Endothelial cell of umbilical vein (primary cell): ENCODE measurements around the gene ANXA6. TPM values are rescaled to one million over a fixed set of nuclear protein-coding genes. Genes with fewer than 3 reads are reported as not detected.

Source experiments
- BruUV-seq: library from RNA; stranded (reverse); fragments of 400-500 nt; replicated peaks from 2 replicates; lab custom pipeline; 2021; lab: Mats Ljungman, UMichigan
- CTCF ChIA-PET: fragments of 300-600, 350-600 bp; sonication (Branson Sonifier 250); formaldehyde crosslinking; loops from one replicate; lab custom pipeline; 2021; ENCODE audit warnings: antibody characterized with exemption, inconsistent platforms; lab: Charles Lee
- POLR2A ChIA-PET: fragments of 300-600, 350-600 bp; sonication (Branson Sonifier 250); formaldehyde crosslinking; loops from one replicate; lab custom pipeline; 2021; ENCODE audit warnings: antibody characterized with exemption, inconsistent platforms; lab: Charles Lee
- DNase-seq: peaks from one replicate; pipeline ENCODE4 v3.0.0-alpha.2; 2011; ENCODE audit warnings: low read depth, low spot score
- FAIRE-seq: peaks from 2 replicates; lab custom pipeline; 2011; peaks lifted over from hg19 to GRCh38; lab: Jason Lieb, UNC
- H2AFZ ChIP-seq: 2 replicates; pipeline ENCODE4 v1.6.0; 2012; ENCODE audit warnings: low read depth, low read length, control low read depth, inconsistent platforms
- H3K27ac ChIP-seq: 2 replicates; pipeline ENCODE4 v1.5.1; 2011; ENCODE audit warnings: low read depth, mild to moderate bottlenecking, control low read depth, low read length, moderate library complexity; ENCODE audit not compliant: insufficient read depth
- H3K27me3 ChIP-seq, 2 experiments: 2 replicates each; pipeline versions ENCODE4 v1.6.0 to v1.6.1; 2011; ENCODE audit warnings: low read length in 2 of 2, mixed read lengths in 1 of 2; ENCODE audit not compliant: control insufficient read depth in 2 of 2, insufficient read depth in 2 of 2
- H3K36me3 ChIP-seq, 2 experiments: 2 replicates in 1 of 2; 3 replicates in 1 of 2; pipeline ENCODE4 v1.5.1; 2011; ENCODE audit warnings: low read length in 2 of 2, mild to moderate bottlenecking in 1 of 2, moderate library complexity in 1 of 2; ENCODE audit not compliant: control insufficient read depth in 2 of 2, insufficient read depth in 2 of 2; ENCODE audit errors: extremely low read depth in 1 of 2
- H3K4me1 ChIP-seq: 3 replicates; pipeline ENCODE4 v1.5.1; 2011; ENCODE audit warnings: mild to moderate bottlenecking, low read length; ENCODE audit not compliant: control insufficient read depth, insufficient read depth; ENCODE audit errors: extremely low read depth
- H3K4me2 ChIP-seq: 2 replicates; pipeline ENCODE4 v1.6.1; 2011; ENCODE audit warnings: low read length, control low read depth, mixed read lengths; ENCODE audit not compliant: insufficient read depth
- H3K4me3 ChIP-seq, 3 experiments: fragments of 200-600 bp in 1 of 3; sonication (generic), shearing (Covaris generic) in 1 of 3; replicated peaks in 1 of 3; 2 replicates each; pipeline ENCODE4 v1.5.1; 2011 to 2016; ENCODE audit warnings: control low read depth in 3 of 3, low read length in 3 of 3, mild to moderate bottlenecking in 2 of 3, inconsistent platforms in 1 of 3, low read depth in 1 of 3, moderate library complexity in 1 of 3; ENCODE audit not compliant: insufficient read depth in 1 of 3
- H3K79me2 ChIP-seq: 2 replicates; pipeline ENCODE4 v1.6.0; 2012; ENCODE audit warnings: low read length, inconsistent platforms; ENCODE audit not compliant: control insufficient read depth, insufficient read depth
- H3K9ac ChIP-seq: replicated peaks from 2 replicates; pipeline ENCODE3; 2011; ENCODE audit warnings: low read length, control low read depth; ENCODE audit not compliant: insufficient read depth; ENCODE audit errors: extremely low read depth
- H3K9me1 ChIP-seq: replicated peaks from 3 replicates; pipeline ENCODE4 v1.6.0; 2011; ENCODE audit warnings: mild to moderate bottlenecking, low read length; ENCODE audit not compliant: control insufficient read depth, insufficient read depth; ENCODE audit errors: extremely low read depth
- H3K9me3 ChIP-seq: replicated peaks from 2 replicates; pipeline ENCODE4 v1.5.1; 2012; ENCODE audit warnings: low read length, inconsistent platforms; ENCODE audit not compliant: control insufficient read depth, insufficient read depth
- H4K20me1 ChIP-seq: replicated peaks from 2 replicates; pipeline ENCODE3; 2011; ENCODE audit warnings: mild to moderate bottlenecking, low read length; ENCODE audit not compliant: control insufficient read depth, insufficient read depth; ENCODE audit errors: extremely low read depth
- EZH2 ChIP-seq: IDR thresholded peaks from 2 replicates; pipeline ENCODE4 v1.6.1; 2012; ENCODE audit warnings: borderline replicate concordance, low read depth, mild to moderate bottlenecking, moderate library complexity, low read length, inconsistent platforms; ENCODE audit not compliant: severe bottlenecking
- FOS ChIP-seq: IDR thresholded peaks from 2 replicates; pipeline ENCODE4 v1.6.1; 2011; ENCODE audit warnings: mild to moderate bottlenecking, low read length, moderate library complexity, borderline replicate concordance; ENCODE audit not compliant: insufficient read depth
- GATA2 ChIP-seq: IDR thresholded peaks from 2 replicates; pipeline ENCODE4 v1.7.0; 2011; ENCODE audit warnings: low read depth, mild to moderate bottlenecking, moderate library complexity, mixed read lengths, low read length; ENCODE audit not compliant: insufficient read length, insufficient read depth
- JUN ChIP-seq: IDR thresholded peaks from 2 replicates; pipeline ENCODE4 v1.6.1; 2011; ENCODE audit warnings: borderline replicate concordance, low read depth; ENCODE audit not compliant: insufficient read length, insufficient read depth
- MYC ChIP-seq: IDR thresholded peaks from one replicate; pipeline ENCODE4 v1.6.1; 2011; ENCODE audit warnings: mild to moderate bottlenecking, low read depth, low read length
- POLR2A ChIP-seq: IDR thresholded peaks from 2 replicates; pipeline ENCODE4 v1.6.1; 2012; ENCODE audit warnings: low read depth, mild to moderate bottlenecking, control low read depth, low read length
- POLR2AphosphoS5 ChIP-seq: IDR thresholded peaks from 2 replicates; pipeline ENCODE4 v1.6.1; 2012; ENCODE audit warnings: low read depth, mild to moderate bottlenecking, control low read depth, low read length, moderate library complexity; ENCODE audit not compliant: insufficient read depth
- dilution Hi-C: fragments of 300-500 bp; cut with MboI; formaldehyde crosslinking; loops from one replicate; pipeline ENCODE4 v1.15.0; 2019; ENCODE audit warnings: low sequenced_read_pairs; ENCODE audit not compliant: extremely low pct_ligation_motif_present
- intact Hi-C: fragments of 100-400 bp; cut with micrococcal nuclease; formaldehyde crosslinking; loops from one replicate; pipeline ENCODE4 v1.10.0; 2022
- polyA plus RNA-seq, 4 experiments: library from polyadenylated mRNA; depleted of rRNA in 3 of 4; stranded (reverse) in 3 of 4; unstranded in 1 of 4; fragments of >200 nt; gene quantifications; 2 replicates each; pipeline versions ENCODE4 v1.2.1 to v1.2.3, GENCODE V29; 2011 to 2012; ENCODE audit warnings: missing spikeins in 1 of 4
- total RNA-seq: library from RNA; stranded (reverse); gene quantifications from 2 replicates; pipeline ENCODE4 v1.2.3, GENCODE V29; 2021
- TF ChIP-seq, protein P1 (sequence below): IDR thresholded peaks from 2 replicates; pipeline ENCODE4 v1.6.1; 2011; ENCODE audit not compliant: insufficient read depth, insufficient read length
- TF ChIP-seq, protein P2 (sequence below), 2 donors: IDR thresholded peaks; 1 replicate in 1 of 2; 2 replicates in 1 of 2; pipeline ENCODE4 v1.5.1; 2011; ENCODE audit warnings: low read length in 2 of 2, mild to moderate bottlenecking in 2 of 2, moderate library complexity in 2 of 2, control low read depth in 1 of 2, inconsistent platforms in 1 of 2, low read depth in 1 of 2; ENCODE audit not compliant: insufficient read depth in 1 of 2; ENCODE audit errors: extremely low read depth in 1 of 2

Gene ANXA6
- total and polyA plus RNA-seq, 2 donors (not counting 3 experiments of a cell fraction or from before 2014, with no cell fraction given): 195 to 266 TPM

DNA sequence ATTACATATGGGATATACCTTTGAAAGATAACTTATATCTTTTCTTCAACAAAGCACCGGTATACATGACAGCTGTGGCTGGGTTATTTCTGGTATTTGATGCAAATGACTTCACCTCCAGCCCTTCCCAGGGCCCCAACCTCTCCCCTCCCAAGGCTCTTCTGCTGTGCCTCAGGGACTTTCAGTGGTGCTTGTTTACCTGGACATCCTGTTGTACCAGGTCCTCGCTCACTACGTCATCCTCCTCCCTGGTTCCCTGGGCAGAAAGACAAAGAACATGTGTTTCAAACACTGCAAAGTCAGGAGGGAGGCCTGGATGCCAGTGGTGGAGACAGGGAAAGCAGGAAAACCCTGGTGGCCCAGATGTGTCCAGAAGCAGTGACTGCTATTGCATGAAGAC is 23.4 kb downstream of the ANXA6 start:
- intact Hi-C loops: no loop called here
- peaks cover 22 to 72% of the 10 kb centered on the region in 2 experiments for H3K36me3 ChIP-seq
- H3K27ac ChIP-seq: no peak overlapping the region
- no peak for DNase-seq
- no peak overlapping the region for H2AFZ ChIP-seq
- BruUV-seq: no TSS peak
- no peaks in the 10 kb centered on the region for H3K4me1 ChIP-seq
- dilution Hi-C loops: no loop called here
- no peak for FAIRE-seq
- H3K4me2 ChIP-seq: no peak overlapping the region
- ChIA-PET CTCF (interaction anchor here (1.7 to 3.7 kb wide), 3 partner anchors 8 to 105 kb away, joined by 7 to 16 read pairs (median 16); no protein-coding TSS in a partner anchor), POLR2A (no interaction called here)
- TF ChIP-seq POLR2AphosphoS5 (no peak), FOS (no peak), POLR2A (no peak), JUN (no peak), EZH2 (no peak), GATA2 (no peak), MYC (no peak)
- TF ChIP-seq, protein P1, sequence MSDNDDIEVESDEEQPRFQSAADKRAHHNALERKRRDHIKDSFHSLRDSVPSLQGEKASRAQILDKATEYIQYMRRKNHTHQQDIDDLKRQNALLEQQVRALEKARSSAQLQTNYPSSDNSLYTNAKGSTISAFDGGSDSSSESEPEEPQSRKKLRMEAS: no peak
- TF ChIP-seq, protein P2, sequence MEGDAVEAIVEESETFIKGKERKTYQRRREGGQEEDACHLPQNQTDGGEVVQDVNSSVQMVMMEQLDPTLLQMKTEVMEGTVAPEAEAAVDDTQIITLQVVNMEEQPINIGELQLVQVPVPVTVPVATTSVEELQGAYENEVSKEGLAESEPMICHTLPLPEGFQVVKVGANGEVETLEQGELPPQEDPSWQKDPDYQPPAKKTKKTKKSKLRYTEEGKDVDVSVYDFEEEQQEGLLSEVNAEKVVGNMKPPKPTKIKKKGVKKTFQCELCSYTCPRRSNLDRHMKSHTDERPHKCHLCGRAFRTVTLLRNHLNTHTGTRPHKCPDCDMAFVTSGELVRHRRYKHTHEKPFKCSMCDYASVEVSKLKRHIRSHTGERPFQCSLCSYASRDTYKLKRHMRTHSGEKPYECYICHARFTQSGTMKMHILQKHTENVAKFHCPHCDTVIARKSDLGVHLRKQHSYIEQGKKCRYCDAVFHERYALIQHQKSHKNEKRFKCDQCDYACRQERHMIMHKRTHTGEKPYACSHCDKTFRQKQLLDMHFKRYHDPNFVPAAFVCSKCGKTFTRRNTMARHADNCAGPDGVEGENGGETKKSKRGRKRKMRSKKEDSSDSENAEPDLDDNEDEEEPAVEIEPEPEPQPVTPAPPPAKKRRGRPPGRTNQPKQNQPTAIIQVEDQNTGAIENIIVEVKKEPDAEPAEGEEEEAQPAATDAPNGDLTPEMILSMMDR (IDR thresholded peaks at IDR 0.05; ENCODE audit: extremely low read depth in 1 of 2, insufficient read depth in 1 of 2, low read depth in 1 of 2, low read length in 2 of 2): no peak
- no peaks in the 10 kb centered on the region for H3K9me1 ChIP-seq
- H3K79me2 ChIP-seq: no peaks in the 10 kb centered on the region
- H4K20me1 ChIP-seq: no peaks in the 10 kb centered on the region
- no peak overlapping the region for H3K9ac ChIP-seq
- no peaks in the 10 kb centered on the region for H3K27me3 ChIP-seq
- no peak overlapping the region for H3K4me3 ChIP-seq
- no peaks in the 10 kb centered on the region for H3K9me3 ChIP-seq
